IPS-20b (cell line): Measurements from ENCODE around the gene GLIS2.
A peak's percentile ranks its signal among the peaks of the same experiment; 100 is the strongest.

ENCODE experiments used
- H3K27ac ChIP-seq: one replicate; pipeline ENCODE4 v1.5.1; 2013; ENCODE audit warnings: low read length
- H3K27me3 ChIP-seq: 2 replicates; pipeline ENCODE4 v1.6.1; 2013; ENCODE audit warnings: mild to moderate bottlenecking, low read length, inconsistent platforms; ENCODE audit not compliant: insufficient read depth
- H3K36me3 ChIP-seq: 2 replicates; pipeline ENCODE4 v1.6.1; 2013; ENCODE audit warnings: low read depth, mild to moderate bottlenecking, inconsistent platforms, low read length, moderate library complexity; ENCODE audit not compliant: insufficient read depth
- H3K4me1 ChIP-seq: 2 replicates; pipeline ENCODE4 v1.6.1; 2013; ENCODE audit warnings: mild to moderate bottlenecking, control low read depth, inconsistent platforms, low read length, moderate library complexity; ENCODE audit not compliant: insufficient read depth
- H3K4me3 ChIP-seq: 2 replicates; pipeline ENCODE4 v1.5.1; 2013; ENCODE audit warnings: mild to moderate bottlenecking, low read length, inconsistent platforms
- H3K9ac ChIP-seq: 2 replicates; pipeline ENCODE4 v1.6.1; 2013; ENCODE audit warnings: low read depth, mild to moderate bottlenecking, inconsistent platforms, low read length, moderate library complexity
- H3K9me3 ChIP-seq: 2 replicates; pipeline ENCODE4 v1.6.1; 2013; ENCODE audit warnings: mild to moderate bottlenecking, low read depth, low read length, inconsistent platforms; ENCODE audit not compliant: insufficient read depth

GLIS2 gene

DNA sequence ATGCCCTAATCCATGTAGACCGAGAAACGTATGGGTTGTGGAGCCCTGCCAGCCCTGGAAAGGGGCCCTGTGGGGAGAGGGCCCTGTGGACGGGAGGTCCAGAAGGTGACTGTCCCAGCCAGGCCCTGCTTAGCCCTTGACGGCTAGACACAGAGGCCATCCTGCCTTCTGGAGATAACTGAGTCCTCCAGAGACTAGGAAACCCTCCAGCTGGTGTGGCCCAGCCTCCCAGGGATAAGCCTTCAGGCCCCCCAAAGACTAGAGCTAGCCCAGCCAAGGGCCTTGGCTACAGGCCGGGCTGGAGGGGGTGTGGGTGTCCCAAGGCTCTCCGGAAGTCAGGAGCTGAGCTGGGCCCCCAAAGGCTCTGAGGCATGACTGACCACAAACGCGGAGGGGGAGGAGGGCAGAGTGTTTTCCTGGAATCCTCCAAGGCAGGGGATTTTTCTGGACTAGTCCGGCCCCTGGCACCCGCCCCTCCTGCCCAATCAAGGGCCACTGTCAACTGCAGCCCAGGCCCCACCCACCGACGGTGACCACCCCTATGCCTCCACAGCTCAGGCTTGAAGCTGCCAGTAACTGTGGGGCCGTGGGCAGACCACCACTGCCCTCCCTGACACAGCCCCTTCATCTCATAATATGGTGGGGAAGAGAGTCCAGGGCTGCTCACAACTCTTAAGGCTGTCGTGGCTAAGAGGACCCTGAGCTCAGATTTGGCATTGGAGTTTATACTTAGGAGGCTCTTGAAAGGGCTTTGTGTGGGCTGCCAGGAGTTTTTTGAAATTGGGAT is 54.9 kb downstream of the GLIS2 start:
- Histone ChIP-seq H3K27ac (no peak overlapping the region), H3K9me3 (no peaks in the 10 kb centered on the region), H3K9ac (no peak overlapping the region), H3K4me1 (peaks cover 29% of the 10 kb centered on the region), H3K36me3 (no peaks in the 10 kb centered on the region), H3K27me3 (peaks cover 12% of the 10 kb centered on the region; the same call in 1 of the 2 replicates), H3K4me3 (no peak overlapping the region)

DNA sequence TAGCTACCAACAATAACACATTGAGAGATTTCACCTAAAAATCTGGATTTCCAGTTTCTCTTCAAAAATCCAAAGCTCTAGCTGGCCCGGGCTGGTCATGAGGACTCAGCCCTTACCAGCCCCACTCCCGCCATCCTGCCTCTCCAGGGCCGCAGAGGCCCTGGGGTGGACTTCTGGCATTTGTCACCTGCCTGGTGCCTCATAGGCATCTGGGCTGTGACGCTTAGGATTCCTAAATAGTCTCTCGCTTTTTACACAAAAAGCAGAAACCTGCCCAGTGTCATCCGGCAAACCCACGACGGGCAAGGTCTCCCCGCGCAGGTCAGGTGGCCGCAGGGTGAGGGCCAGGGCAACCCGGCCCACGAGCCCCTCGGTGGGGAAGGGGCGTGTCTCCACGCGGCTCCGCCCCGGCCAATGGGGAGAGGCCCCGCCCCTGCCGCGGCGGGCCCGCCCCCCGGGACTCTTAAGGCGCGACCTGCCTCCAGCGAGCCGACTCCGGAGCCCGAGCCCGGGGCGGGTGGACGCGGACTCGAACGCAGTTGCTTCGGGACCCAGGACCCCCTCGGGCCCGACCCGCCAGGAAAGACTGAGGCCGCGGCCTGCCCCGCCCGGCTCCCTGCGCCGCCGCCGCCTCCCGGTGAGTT is 55.6 kb downstream of the GLIS2 start, which contains the start of gene VASN:
Gene VASN (plus strand): TSS at position 492 of the 644 bp plus-strand sequence. CDS start 9,030 bp downstream, outside the sequence.
- H3K9ac ChIP-seq = peak within 1 kb of the TSS; percentile 45; the same call in 1 of the 2 replicates
- peaks cover 29% of the 10 kb centered on the region for H3K4me1 ChIP-seq
- no peak within 1 kb of the TSS for H3K27ac ChIP-seq

DNA sequence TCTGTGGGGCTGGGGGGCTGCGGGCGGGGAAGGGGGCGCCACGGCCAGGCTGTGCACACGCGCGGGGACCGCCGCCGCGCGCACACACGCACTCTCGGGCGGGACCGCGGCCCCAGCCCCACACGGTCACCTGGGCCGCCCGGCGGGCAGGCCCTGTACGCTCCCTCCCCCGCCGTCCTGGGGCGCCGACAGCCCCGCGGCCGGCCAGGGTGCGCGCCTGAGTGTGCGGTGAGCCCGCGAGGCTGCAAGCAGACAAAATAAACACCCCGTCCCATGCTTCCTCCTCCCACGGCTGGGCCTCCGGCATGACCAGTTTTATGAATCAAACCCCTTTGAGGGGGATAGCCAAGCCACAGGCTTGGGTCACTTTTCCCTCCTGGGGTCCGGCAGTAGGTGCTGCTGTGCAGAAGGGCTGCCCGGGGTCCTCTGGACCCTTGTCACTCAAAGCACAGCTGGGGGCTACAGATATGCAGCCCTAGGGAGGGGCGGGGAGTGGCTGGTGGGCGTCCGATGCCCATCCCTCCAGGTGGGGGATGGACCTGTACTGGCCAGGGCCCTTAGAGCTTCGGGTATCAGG is 56.2 kb downstream of the GLIS2 start:
- H3K4me3 ChIP-seq = peak overlapping the region; percentile 72
- H3K4me1 ChIP-seq = peaks cover 33% of the 10 kb centered on the region
- H3K36me3 ChIP-seq = no peaks in the 10 kb centered on the region
- H3K9ac ChIP-seq = peak overlapping the region; percentile 45; the same call in 1 of the 2 replicates
- no peak overlapping the region for H3K27ac ChIP-seq
- H3K27me3 ChIP-seq = peaks cover 12% of the 10 kb centered on the region; the same call in 1 of the 2 replicates
- H3K9me3 ChIP-seq = no peaks in the 10 kb centered on the region

More for the DNA sequence above, 55.6 kb downstream of the GLIS2 start, which contains the start of gene VASN:
- peak within 1 kb of the TSS; percentile 72 for H3K4me3 ChIP-seq
- no peaks in the 10 kb centered on the region for H3K9me3 ChIP-seq
- peaks cover 12% of the 10 kb centered on the region; the same call in 1 of the 2 replicates for H3K27me3 ChIP-seq
- no peaks in the 10 kb centered on the region for H3K36me3 ChIP-seq

DNA sequence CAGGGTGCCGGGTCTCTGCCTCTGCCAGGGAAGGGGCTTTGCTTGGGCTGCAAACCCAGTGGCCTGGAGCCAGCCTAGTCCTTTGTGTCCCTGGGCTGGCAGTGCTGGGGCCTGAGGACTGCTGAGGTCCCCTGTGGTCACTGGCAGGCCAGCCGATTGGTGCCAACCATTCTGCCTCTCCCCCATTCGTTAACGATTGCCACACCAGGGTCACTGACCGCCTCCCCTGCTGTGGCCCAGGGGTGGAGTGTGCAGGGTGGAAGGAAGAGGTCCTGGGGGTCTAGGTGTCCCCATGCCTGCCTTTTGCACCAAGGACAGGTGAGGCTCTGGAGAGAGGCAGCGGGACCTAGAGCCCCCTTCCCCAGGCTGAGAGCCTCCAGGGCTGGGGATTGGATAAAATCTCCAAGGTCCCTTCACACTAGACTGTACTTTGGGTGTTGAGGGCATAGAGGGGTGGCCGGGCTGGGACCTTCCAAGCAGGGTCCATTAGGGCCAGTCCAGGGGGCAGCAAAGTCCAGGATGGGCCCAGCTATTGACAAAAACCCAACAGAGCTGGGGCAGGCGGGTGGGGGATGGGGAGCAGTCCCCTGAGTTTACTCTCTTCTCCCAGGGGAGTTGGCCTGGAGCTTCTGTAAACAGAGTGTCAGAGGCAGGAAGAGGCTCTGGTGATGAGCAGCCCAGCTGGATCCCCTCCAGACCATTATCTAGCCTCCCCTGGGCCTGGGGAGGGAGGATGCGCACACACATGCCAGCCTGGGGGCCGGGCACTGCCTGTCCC is 56.9 kb downstream of the GLIS2 start:
- H3K9me3 ChIP-seq = no peaks in the 10 kb centered on the region
- H3K9ac ChIP-seq = peak overlapping the region; percentile 15; the same call in 1 of the 2 replicates
- peaks cover 38% of the 10 kb centered on the region for H3K4me1 ChIP-seq
- H3K4me3 ChIP-seq = peak overlapping the region; percentile 72
- H3K27me3 ChIP-seq = peaks cover 12% of the 10 kb centered on the region; the same call in 1 of the 2 replicates
- H3K36me3 ChIP-seq = no peaks in the 10 kb centered on the region
- no peak overlapping the region for H3K27ac ChIP-seq

DNA sequence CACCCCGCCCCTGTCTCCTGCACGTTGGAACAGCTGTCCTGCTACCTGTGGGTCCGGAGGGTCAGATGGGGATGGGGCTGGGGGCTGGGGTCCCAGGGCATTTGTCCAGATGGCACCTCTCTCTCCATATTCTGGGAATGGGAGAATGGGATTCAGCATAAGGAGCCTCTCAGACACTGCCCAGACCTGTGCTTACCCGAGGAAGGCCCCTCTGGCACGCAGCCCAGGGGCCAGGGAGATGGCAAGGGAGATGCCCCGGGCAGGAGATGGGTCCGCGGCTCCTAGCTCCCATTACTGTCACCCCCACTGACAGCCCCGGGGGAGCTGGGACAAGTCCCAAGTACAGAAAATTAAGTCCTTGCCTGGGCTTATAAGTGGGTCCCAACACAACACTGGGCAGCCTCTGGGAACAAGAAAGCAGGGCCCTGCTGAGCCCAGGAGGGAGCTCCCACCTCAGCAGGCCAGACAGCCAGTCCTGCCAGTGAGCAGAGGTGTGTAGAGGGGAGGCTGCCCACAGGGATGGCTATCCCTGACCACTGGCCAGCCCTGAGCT is 57.6 kb downstream of the GLIS2 start:
- Histone ChIP-seq H3K36me3 (no peaks in the 10 kb centered on the region), H3K27me3 (peaks cover 12% of the 10 kb centered on the region; the same call in 1 of the 2 replicates), H3K4me1 (peaks cover 38% of the 10 kb centered on the region), H3K9me3 (no peaks in the 10 kb centered on the region), H3K4me3 (peak overlapping the region; percentile 33; the same call in 1 of the 2 replicates), H3K9ac (peak overlapping the region; percentile 34; the same call in 1 of the 2 replicates), H3K27ac (no peak overlapping the region)

DNA sequence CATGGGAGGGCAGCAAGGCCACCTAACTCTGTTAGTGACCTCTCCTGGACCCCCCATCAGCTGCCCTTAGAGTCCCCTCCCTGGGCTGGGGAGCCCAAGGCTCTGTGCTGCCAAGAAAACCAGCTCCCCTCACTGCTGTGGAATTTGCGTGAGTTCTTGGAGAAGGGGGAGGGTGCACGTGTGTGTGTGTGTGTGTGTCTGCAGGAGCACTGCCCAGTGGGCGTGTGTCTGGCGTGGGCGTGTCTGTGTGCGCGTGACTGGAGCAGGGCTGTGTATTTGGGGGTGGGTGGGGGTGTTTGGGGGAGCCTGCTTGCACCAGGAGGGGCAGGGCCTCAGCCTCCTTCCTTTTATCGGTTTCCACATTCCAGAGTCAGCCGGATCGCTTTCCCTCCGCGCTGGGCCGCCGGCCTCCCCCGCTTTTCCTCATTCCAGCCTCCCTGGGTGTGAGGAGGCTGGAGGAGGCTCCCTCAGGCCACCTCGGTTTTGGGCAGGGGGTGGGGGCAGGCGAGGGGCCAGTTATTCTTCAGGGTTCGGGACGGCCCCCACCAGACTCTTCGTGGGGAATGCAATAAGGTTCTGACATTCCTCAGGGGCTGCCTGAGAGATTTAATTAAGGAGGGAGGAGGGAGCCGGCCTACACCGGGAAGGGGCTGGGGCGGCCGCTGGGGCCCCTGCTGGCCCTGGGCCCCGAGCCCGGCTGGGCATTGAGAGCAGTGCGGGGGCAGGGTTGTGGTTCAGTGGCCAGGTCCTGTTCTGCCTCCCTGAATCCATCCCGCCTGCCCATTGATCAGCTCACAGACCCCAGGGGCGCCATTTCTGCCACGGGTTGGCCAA is 58.3 kb downstream of the GLIS2 start:
- H3K27ac ChIP-seq = no peak overlapping the region
- no peaks in the 10 kb centered on the region for H3K36me3 ChIP-seq
- H3K4me3 ChIP-seq = peak overlapping the region; percentile 33; the same call in 1 of the 2 replicates
- no peaks in the 10 kb centered on the region for H3K9me3 ChIP-seq
- H3K9ac ChIP-seq = peak overlapping the region; percentile 34; the same call in 1 of the 2 replicates
- H3K4me1 ChIP-seq = peaks cover 38% of the 10 kb centered on the region
- peaks cover 12% of the 10 kb centered on the region; the same call in 1 of the 2 replicates for H3K27me3 ChIP-seq

DNA sequence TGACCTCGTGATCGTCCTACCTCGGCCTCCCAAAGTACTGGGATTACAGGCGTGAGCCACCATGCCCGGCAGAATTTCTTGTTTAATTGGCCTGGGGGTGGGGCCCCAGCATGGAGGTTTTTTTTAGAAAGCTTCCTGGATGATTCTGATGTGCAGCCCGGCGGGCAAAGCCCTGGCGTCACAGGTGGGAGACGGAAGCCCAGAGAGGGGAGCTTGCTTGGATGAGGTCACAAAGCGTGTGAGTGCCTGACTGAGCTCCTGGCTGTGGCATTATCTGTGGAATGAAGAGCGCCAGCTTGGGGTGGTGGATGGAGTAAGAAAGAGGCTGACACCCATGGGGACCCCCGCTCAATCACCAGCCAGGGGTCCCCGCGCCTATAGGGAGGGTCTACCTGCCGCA is 59.9 kb downstream of the GLIS2 start:
- H3K36me3 ChIP-seq = no peaks in the 10 kb centered on the region
- H3K9me3 ChIP-seq = no peaks in the 10 kb centered on the region
- H3K27me3 ChIP-seq = peaks cover 12% of the 10 kb centered on the region; the same call in 1 of the 2 replicates
- H3K4me3 ChIP-seq = no peak overlapping the region
- H3K4me1 ChIP-seq = peaks cover 38% of the 10 kb centered on the region
- no peak overlapping the region for H3K27ac ChIP-seq
- H3K9ac ChIP-seq = no peak overlapping the region

DNA sequence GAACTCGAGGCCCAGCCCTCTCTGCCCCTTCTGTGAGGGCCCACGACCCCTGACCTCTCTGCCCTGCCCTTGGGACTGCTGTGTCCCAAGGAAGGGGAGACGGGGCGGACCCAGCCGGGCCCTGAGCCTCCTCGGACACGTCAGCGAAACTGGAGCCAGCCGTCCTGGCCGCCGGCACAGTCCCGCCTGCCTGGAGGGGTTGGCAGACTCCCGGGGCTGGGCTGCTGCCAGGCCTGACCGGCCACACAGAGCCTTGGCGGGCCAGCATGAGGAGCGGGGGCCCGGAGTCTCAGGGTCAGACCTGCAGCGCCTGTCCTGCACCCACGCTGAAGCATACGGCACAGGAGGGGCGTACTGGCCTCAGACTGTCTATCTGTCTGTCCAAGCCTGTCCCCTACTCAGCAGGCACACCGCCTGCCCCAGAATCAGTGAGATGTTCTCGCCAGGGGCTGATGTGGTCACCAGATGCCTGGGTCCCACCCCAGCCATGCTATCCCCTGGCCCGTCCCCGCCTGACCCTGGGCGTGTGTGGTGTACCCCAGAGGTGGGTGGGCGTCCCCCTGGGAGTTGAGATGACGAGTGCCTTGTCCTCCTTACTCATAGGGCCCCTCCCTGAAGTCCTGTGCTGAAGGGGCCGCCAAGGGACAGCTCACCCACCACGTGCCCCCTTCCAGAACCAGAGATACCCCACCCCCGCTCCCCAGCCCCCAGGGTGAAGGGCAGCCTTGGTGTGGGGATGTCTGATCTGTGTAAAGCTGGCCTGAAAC is 60.4 kb downstream of the GLIS2 start:
- H3K27ac ChIP-seq = no peak overlapping the region
- H3K4me3 ChIP-seq = no peak overlapping the region
- H3K9ac ChIP-seq = no peak overlapping the region
- H3K9me3 ChIP-seq = no peaks in the 10 kb centered on the region
- no peaks in the 10 kb centered on the region for H3K36me3 ChIP-seq
- peaks cover 37% of the 10 kb centered on the region for H3K4me1 ChIP-seq
- H3K27me3 ChIP-seq = peaks cover 12% of the 10 kb centered on the region; the same call in 1 of the 2 replicates

DNA sequence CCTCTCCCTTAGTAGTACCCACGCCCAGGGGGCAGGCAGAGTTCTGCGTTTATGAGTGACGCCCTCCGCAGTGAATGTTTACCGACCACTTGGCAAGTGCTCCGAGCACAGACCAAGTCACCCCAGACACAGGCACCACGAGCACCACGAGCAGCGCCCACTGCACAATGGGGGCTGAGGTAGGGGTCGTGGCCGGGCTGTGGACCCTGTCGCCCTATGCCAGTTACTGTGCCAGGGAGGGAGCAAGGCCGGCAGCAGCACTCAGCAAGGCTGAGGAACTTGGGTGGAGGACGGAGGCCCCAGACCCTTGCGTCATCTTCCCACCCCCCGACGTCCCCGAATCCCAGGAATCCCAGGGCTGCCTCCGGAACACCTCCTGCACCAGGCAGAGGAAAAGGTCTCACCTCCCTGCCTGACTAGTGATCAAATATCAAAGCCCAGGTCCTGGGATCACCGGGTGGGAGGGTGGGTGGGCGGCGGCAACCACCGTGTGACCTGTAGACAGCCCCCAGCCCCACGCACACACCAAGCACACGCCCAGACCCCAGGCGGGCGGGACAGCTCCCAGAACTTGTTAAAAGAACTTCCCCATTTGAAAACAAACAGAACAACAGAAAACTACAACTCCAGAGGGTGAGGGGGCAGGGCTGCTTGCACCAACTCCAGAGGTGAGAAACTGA is 61.2 kb downstream of the GLIS2 start:
- Histone ChIP-seq H3K36me3 (no peaks in the 10 kb centered on the region), H3K4me3 (no peak overlapping the region), H3K27me3 (peaks cover 11% of the 10 kb centered on the region; the same call in 1 of the 2 replicates), H3K4me1 (peaks cover 36% of the 10 kb centered on the region), H3K9ac (no peak overlapping the region), H3K9me3 (no peaks in the 10 kb centered on the region), H3K27ac (no peak overlapping the region)
